22Rv1 (cell line): ENCODE measurements around the gene ASXL1.

ENCODE experiments used
- ZFX ChIP-seq: fragments of 450-650 bp; IDR thresholded peaks from 2 replicates; pipeline ENCODE4 v1.6.1; 2017; ENCODE audit warnings: antibody characterized with exemption, borderline replicate concordance
- TF ChIP-seq, protein P1 (sequence below): fragments of 450-650 bp; IDR thresholded peaks from 2 replicates; pipeline ENCODE4 v1.5.1; 2017; ENCODE audit warnings: mild to moderate bottlenecking

GRCh38 chr20:32378461-32378860, 20.3 kb downstream of the ASXL1 start:
- TF ChIP-seq, protein P1, sequence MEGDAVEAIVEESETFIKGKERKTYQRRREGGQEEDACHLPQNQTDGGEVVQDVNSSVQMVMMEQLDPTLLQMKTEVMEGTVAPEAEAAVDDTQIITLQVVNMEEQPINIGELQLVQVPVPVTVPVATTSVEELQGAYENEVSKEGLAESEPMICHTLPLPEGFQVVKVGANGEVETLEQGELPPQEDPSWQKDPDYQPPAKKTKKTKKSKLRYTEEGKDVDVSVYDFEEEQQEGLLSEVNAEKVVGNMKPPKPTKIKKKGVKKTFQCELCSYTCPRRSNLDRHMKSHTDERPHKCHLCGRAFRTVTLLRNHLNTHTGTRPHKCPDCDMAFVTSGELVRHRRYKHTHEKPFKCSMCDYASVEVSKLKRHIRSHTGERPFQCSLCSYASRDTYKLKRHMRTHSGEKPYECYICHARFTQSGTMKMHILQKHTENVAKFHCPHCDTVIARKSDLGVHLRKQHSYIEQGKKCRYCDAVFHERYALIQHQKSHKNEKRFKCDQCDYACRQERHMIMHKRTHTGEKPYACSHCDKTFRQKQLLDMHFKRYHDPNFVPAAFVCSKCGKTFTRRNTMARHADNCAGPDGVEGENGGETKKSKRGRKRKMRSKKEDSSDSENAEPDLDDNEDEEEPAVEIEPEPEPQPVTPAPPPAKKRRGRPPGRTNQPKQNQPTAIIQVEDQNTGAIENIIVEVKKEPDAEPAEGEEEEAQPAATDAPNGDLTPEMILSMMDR: no peak
- TF ChIP-seq ZFX: no peak
